Measurements from ENCODE around the gene TYW1. TPM values are rescaled to one million over a fixed set of nuclear protein-coding genes. Genes with fewer than 3 reads are reported as not detected.
"Not testable (repeated sequence)": the region's sequence is repeated elsewhere in the genome, so short reads cannot be mapped to it uniquely, and the experiment has no call there.

Gene TYW1, protein sequence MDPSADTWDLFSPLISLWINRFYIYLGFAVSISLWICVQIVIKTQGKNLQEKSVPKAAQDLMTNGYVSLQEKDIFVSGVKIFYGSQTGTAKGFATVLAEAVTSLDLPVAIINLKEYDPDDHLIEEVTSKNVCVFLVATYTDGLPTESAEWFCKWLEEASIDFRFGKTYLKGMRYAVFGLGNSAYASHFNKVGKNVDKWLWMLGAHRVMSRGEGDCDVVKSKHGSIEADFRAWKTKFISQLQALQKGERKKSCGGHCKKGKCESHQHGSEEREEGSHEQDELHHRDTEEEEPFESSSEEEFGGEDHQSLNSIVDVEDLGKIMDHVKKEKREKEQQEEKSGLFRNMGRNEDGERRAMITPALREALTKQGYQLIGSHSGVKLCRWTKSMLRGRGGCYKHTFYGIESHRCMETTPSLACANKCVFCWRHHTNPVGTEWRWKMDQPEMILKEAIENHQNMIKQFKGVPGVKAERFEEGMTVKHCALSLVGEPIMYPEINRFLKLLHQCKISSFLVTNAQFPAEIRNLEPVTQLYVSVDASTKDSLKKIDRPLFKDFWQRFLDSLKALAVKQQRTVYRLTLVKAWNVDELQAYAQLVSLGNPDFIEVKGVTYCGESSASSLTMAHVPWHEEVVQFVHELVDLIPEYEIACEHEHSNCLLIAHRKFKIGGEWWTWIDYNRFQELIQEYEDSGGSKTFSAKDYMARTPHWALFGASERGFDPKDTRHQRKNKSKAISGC
- polyA plus RNA-seq, result 1 to 10 TPM; 3.6 to 6.0 TPM

DNA sequence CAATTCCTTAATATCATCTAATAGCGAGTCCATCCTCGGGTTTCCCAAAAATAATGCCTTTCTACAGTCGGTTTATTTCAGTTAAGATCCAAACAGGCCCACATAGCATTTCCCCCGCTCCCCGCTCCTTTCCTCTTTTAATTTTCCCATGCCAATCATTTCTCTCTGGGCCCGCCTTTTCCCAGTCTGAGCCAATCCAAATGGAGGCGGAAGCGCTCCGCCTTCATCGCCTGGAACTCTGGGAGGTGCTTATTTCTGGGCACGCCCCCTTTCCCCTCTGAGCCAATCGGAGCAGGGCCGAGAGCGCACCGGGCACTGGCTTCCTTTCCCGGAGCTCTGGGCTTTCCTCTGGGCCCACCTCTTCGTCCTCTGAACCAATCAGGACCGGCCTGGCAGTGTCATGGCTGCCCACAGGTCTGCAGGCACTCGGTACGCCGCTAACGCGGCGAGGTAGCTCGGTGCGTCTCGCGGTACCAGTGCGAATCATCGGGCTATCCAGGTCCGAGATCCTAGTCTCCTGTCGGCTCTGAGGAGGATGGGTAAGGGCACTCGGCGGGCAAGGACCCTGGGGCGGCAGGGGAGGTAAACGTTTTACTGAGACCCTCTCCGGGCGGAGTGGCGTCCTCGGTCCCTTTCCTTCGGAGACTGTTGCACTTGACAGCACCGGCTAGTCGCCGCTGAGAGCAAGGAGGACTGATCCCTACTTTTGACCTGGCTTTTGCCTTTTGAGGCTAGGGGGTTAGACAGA, at the start of gene TYW1:
Gene TYW1 (plus strand): TSS at position 390 of the 748 bp plus-strand sequence. CDS start 146 bp downstream, at position 536.
- H3K4me3 ChIP-seq (ENCODE audit: low read depth in 1 of 2, low read length in 2 of 2), result peak within 1 kb of the TSS; percentile 70 to 78
- 0% methylated on average over 44 of the region's 44 CpGs for WGBS, 2 donors
- H3K27me3 ChIP-seq (ENCODE audit: control insufficient read depth in 1 of 2, insufficient read depth in 2 of 2, low read length in 2 of 2); H3K36me3 ChIP-seq (ENCODE audit: control insufficient read depth in 2 of 2, insufficient read depth in 2 of 2, low read length in 1 of 2); H3K9me3 ChIP-seq (ENCODE audit: control insufficient read depth in 2 of 2, insufficient read depth in 1 of 2, low read depth in 1 of 2, low read length in 1 of 2); H3K4me1 ChIP-seq (ENCODE audit: control insufficient read depth in 2 of 2, insufficient read depth in 2 of 2, low read length in 1 of 2): not testable (repeated sequence)
- peak within 1 kb of the TSS; percentile 87 to 88 for H3K27ac ChIP-seq (ENCODE audit: low read depth in 2 of 2, low read length in 1 of 2)

GRCh38 chr7:66948480-66949109, 48.0 kb upstream of the TYW1 start:
- Histone ChIP-seq H3K4me3 (ENCODE audit: low read depth in 1 of 2, low read length in 2 of 2) (no peak overlapping the region), H3K27ac (ENCODE audit: low read depth in 2 of 2, low read length in 1 of 2) (no peak overlapping the region), H3K4me1 (ENCODE audit: control insufficient read depth in 2 of 2, insufficient read depth in 2 of 2, low read length in 1 of 2) (peaks cover 0 to 3% of the 10 kb centered on the region in 2 donors), H3K27me3 (ENCODE audit: control insufficient read depth in 1 of 2, insufficient read depth in 2 of 2, low read length in 2 of 2) (no peaks in the 10 kb centered on the region), H3K36me3 (ENCODE audit: control insufficient read depth in 2 of 2, insufficient read depth in 2 of 2, low read length in 1 of 2) (peaks cover 18 to 28% of the 10 kb centered on the region in 2 donors), H3K9me3 (ENCODE audit: control insufficient read depth in 2 of 2, insufficient read depth in 1 of 2, low read depth in 1 of 2, low read length in 1 of 2) (no peaks in the 10 kb centered on the region)
- WGBS, 2 donors, result 88 to 91% methylated on average over 19 of the region's 19 CpGs

- Histone ChIP-seq H3K27me3 (ENCODE audit: control insufficient read depth in 1 of 2, insufficient read depth in 2 of 2, low read length in 2 of 2) (no peaks in the 10 kb centered on the region), H3K27ac (ENCODE audit: low read depth in 2 of 2, low read length in 1 of 2) (no peak overlapping the region), H3K4me1 (ENCODE audit: control insufficient read depth in 2 of 2, insufficient read depth in 2 of 2, low read length in 1 of 2) (peaks cover 0 to 3% of the 10 kb centered on the region in 2 donors), H3K4me3 (ENCODE audit: low read depth in 1 of 2, low read length in 2 of 2) (no peak overlapping the region), H3K36me3 (ENCODE audit: control insufficient read depth in 2 of 2, insufficient read depth in 2 of 2, low read length in 1 of 2) (peaks cover 16 to 34% of the 10 kb centered on the region in 2 donors), H3K9me3 (ENCODE audit: control insufficient read depth in 2 of 2, insufficient read depth in 1 of 2, low read depth in 1 of 2, low read length in 1 of 2) (no peaks in the 10 kb centered on the region)
- 82 to 83% methylated on average over 3 of the region's 3 CpGs for WGBS, 2 donors
Observed at GRCh38 chr7:66950311-66950710, 46.3 kb upstream of the TYW1 start.

- H3K36me3 ChIP-seq (ENCODE audit: control insufficient read depth in 2 of 2, insufficient read depth in 2 of 2, low read length in 1 of 2), result peaks cover 16 to 37% of the 10 kb centered on the region in 2 donors
Observed at GRCh38 chr7:66950763-66951162, 45.9 kb upstream of the TYW1 start.

DNA sequence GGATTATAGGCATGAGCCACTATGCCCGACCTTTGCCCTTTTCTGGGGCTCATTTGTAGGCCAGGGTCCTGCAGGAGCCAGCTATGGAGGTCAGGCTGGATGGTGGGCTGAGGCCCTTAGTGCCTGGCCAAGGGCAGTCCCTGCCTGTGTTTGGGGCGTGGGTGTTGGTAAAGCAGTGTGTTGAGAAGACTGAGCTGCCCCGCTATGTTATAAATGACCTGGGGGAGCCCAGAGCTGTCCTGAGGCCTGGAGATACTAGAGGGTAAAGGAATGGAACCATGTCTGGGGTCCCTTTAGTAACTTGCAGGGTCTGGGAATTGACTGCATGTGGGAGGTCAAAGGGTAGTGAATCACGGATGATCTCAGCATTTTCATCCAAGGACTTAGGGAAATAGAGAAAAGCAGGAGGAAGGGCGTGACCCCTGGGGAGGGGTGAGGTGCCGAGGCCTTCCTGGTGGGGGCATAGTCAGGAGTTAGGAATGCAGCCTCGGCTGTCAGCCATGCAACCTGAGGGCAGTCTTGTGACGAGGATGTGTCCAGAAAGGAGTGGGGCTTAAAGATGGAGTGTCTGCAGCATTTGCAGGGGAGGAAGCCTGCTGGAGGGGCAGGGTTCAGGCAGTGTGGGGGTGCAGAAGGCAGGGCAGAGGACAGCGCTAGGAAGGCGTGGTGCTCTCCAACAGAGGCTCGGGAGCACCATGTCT, 44.1 kb upstream of the TYW1 start:
- WGBS, 2 donors, result 68 to 71% methylated on average over 11 of the region's 11 CpGs
- no peaks in the 10 kb centered on the region for H3K27me3 ChIP-seq (ENCODE audit: control insufficient read depth in 1 of 2, insufficient read depth in 2 of 2, low read length in 2 of 2)
- H3K4me3 ChIP-seq (ENCODE audit: low read depth in 1 of 2, low read length in 2 of 2), result no peak overlapping the region
- no peaks in the 10 kb centered on the region for H3K9me3 ChIP-seq (ENCODE audit: control insufficient read depth in 2 of 2, insufficient read depth in 1 of 2, low read depth in 1 of 2, low read length in 1 of 2)
- H3K4me1 ChIP-seq (ENCODE audit: control insufficient read depth in 2 of 2, insufficient read depth in 2 of 2, low read length in 1 of 2), result peaks cover 0 to 3% of the 10 kb centered on the region in 2 donors
- H3K36me3 ChIP-seq (ENCODE audit: control insufficient read depth in 2 of 2, insufficient read depth in 2 of 2, low read length in 1 of 2), result peaks cover 16 to 37% of the 10 kb centered on the region in 2 donors
- peak overlapping the region; percentile 63 to 70 for H3K27ac ChIP-seq (ENCODE audit: low read depth in 2 of 2, low read length in 1 of 2)

More at GRCh38 chr7:66950763-66951162, 45.9 kb upstream of the TYW1 start:
- no peak overlapping the region for H3K27ac ChIP-seq (ENCODE audit: low read depth in 2 of 2, low read length in 1 of 2)
- no peak overlapping the region for H3K4me3 ChIP-seq (ENCODE audit: low read depth in 1 of 2, low read length in 2 of 2)
- no peaks in the 10 kb centered on the region for H3K27me3 ChIP-seq (ENCODE audit: control insufficient read depth in 1 of 2, insufficient read depth in 2 of 2, low read length in 2 of 2)
- no peaks in the 10 kb centered on the region for H3K9me3 ChIP-seq (ENCODE audit: control insufficient read depth in 2 of 2, insufficient read depth in 1 of 2, low read depth in 1 of 2, low read length in 1 of 2)
- peaks cover 0 to 3% of the 10 kb centered on the region in 2 donors for H3K4me1 ChIP-seq (ENCODE audit: control insufficient read depth in 2 of 2, insufficient read depth in 2 of 2, low read length in 1 of 2)
- 90 to 91% methylated on average over 8 of the region's 8 CpGs for WGBS, 2 donors

DNA sequence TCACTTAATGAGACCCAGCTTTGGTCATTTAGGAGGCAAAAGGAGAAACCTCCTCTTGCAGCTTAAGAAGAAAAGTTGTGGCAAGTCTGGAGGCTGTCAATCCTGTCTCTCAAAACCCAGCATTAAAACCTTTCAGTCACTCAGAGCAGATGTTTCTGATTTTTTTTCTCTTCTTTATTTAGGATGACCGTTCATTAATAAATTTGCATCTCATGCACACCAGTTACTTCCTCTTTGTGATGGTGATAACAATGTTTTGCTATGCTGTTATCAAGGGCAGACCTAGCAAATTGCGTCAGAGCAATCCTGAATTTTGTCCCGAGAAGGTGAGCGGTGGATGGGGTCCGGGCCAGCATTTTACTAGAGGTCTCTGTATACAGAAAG, 43.6 kb upstream of the TYW1 start:
- Histone ChIP-seq H3K9me3 (ENCODE audit: control insufficient read depth in 2 of 2, insufficient read depth in 1 of 2, low read depth in 1 of 2, low read length in 1 of 2) (no peaks in the 10 kb centered on the region), H3K4me3 (ENCODE audit: low read depth in 1 of 2, low read length in 2 of 2) (no peak overlapping the region), H3K27me3 (ENCODE audit: control insufficient read depth in 1 of 2, insufficient read depth in 2 of 2, low read length in 2 of 2) (no peaks in the 10 kb centered on the region), H3K27ac (ENCODE audit: low read depth in 2 of 2, low read length in 1 of 2) (peak overlapping the region in 1 of 2 donors; percentile 70), H3K36me3 (ENCODE audit: control insufficient read depth in 2 of 2, insufficient read depth in 2 of 2, low read length in 1 of 2) (peaks cover 13 to 37% of the 10 kb centered on the region in 2 donors), H3K4me1 (ENCODE audit: control insufficient read depth in 2 of 2, insufficient read depth in 2 of 2, low read length in 1 of 2) (peaks cover 0 to 3% of the 10 kb centered on the region in 2 donors)
- 74 to 92% methylated on average over 5 of the region's 5 CpGs for WGBS, 2 donors

- no peak overlapping the region for H3K27ac ChIP-seq (ENCODE audit: low read depth in 2 of 2, low read length in 1 of 2)
- 89 to 92% methylated on average over 13 of the region's 13 CpGs for WGBS, 2 donors
- no peaks in the 10 kb centered on the region for H3K9me3 ChIP-seq (ENCODE audit: control insufficient read depth in 2 of 2, insufficient read depth in 1 of 2, low read depth in 1 of 2, low read length in 1 of 2)
- H3K27me3 ChIP-seq (ENCODE audit: control insufficient read depth in 1 of 2, insufficient read depth in 2 of 2, low read length in 2 of 2), result no peaks in the 10 kb centered on the region
- H3K4me1 ChIP-seq (ENCODE audit: control insufficient read depth in 2 of 2, insufficient read depth in 2 of 2, low read length in 1 of 2), result peaks cover 0 to under 1% of the 10 kb centered on the region in 2 donors
- no peak overlapping the region for H3K4me3 ChIP-seq (ENCODE audit: low read depth in 1 of 2, low read length in 2 of 2)
- peaks cover 7 to 36% of the 10 kb centered on the region in 2 donors for H3K36me3 ChIP-seq (ENCODE audit: control insufficient read depth in 2 of 2, insufficient read depth in 2 of 2, low read length in 1 of 2)
Observed at GRCh38 chr7:66957595-66958290, 38.9 kb upstream of the TYW1 start.

DNA sequence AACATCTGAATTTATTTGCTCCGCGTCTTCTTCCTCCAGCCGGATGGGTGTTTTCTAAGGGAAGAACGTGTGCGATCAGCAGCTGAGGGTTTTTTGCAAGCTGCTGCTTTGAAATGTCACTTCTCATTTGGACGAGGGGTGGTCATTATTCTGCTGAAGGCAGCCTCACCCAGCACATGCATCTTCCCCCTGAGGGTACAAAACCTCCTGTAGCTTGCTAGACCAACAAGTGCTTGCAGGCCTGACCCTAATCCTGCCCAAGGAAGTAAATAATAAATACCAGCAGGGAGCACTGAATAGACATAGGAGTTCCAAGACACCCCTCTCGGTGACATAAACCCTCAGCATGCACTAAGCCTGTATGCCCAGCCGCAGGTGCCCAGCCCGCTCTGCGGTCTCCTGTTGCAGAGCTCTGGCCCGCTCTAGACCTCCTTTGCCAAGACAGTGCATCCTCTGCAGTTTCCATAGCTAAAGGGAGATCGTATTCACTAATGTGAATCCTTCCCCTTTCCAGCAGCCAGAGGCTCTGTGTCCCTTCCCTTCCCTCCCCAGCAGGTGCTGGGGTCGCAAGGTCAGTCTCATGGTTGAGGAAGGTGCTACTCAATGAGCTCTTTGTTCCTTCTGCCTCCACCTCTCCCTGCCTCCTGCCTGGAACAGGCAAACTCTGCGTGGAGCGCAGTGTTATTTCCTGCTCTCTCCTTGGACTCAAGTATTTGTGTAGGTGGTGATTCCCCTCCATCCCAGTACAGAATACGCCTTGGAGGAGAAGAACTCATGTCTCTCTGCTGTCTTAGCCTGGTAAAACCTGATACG, 37.9 kb upstream of the TYW1 start:
- WGBS, 2 donors, result 83 to 92% methylated on average over 17 of the region's 17 CpGs
- H3K27me3 ChIP-seq (ENCODE audit: control insufficient read depth in 1 of 2, insufficient read depth in 2 of 2, low read length in 2 of 2), result no peaks in the 10 kb centered on the region
- H3K4me1 ChIP-seq (ENCODE audit: control insufficient read depth in 2 of 2, insufficient read depth in 2 of 2, low read length in 1 of 2), result no peaks in the 10 kb centered on the region
- no peak overlapping the region for H3K27ac ChIP-seq (ENCODE audit: low read depth in 2 of 2, low read length in 1 of 2)
- H3K9me3 ChIP-seq (ENCODE audit: control insufficient read depth in 2 of 2, insufficient read depth in 1 of 2, low read depth in 1 of 2, low read length in 1 of 2), result no peaks in the 10 kb centered on the region
- no peak overlapping the region for H3K4me3 ChIP-seq (ENCODE audit: low read depth in 1 of 2, low read length in 2 of 2)
- peaks cover 6 to 31% of the 10 kb centered on the region in 2 donors for H3K36me3 ChIP-seq (ENCODE audit: control insufficient read depth in 2 of 2, insufficient read depth in 2 of 2, low read length in 1 of 2)
